Fibroblast of skin of scalp (primary cell): ENCODE data around the gene FUBP3.
"Not testable (repeated sequence)": the region's sequence is repeated elsewhere in the genome, so short reads cannot be mapped to it uniquely, and the experiment has no call there.

Source experiments
- DNase-seq: peaks from one replicate; pipeline ENCODE4 v3.0.0-alpha.2; 2013

The FUBP3 gene

DNA sequence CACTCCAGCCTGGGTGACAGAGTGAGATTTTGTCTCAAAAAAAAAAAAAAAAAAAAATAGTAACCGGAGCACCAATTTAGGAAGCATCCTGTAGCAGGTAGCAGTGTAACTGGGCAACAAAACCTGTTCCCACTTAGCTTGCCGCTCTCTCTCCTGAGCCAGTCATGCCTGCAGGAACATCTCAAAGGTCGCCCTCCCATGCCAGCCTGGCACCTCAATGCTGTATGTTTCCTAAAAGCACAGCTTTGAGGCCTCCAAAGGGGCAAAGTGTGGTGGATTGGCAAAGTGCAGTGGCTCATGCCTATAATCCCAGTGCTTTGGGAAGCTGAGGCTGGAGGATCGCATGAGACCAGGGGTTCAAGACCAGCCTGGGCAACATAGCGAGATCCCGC, 22.3 kb upstream of the FUBP3 start:
- DNase-seq = no peak

DNA sequence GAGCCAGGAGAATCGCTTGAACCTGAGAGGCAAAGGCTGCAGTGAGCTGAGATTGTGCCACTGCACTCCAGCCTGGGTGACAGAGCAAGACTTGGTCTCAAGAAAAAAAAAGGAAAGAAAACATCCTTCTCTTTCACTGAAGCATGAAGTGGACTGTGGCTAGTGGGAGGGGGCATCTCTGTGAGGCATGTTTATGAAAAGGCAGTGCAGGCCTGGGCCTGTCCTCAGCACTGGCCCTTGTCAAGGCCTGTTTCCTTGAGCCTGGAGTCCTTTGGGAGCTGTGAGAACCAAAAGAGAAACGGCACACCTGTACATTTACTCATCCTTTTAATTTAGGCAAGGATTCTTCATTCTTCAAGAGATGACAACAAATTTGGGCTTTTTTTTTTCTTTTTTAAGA, 18.3 kb upstream of the FUBP3 start:
- no peak for DNase-seq

DNA sequence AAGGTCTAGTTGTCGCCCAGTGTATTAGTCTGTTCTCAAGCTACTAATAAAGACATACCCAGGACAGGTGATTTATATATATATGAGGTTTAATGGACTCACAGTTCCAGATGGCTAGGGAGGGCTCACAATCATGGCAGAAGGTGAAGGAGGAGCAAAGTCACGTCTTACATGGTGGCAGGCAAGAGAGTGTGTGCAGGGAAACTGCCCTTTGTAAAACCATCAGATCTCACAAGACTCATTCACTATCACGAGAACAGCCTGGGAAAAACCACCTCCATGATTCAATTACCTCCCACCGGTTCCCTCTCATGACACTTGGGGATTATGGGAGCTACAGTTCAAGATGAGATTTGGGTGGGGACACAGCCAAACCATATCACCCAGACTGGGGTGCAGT, 16.9 kb upstream of the FUBP3 start:
- DNase-seq = not testable (repeated sequence)

DNA sequence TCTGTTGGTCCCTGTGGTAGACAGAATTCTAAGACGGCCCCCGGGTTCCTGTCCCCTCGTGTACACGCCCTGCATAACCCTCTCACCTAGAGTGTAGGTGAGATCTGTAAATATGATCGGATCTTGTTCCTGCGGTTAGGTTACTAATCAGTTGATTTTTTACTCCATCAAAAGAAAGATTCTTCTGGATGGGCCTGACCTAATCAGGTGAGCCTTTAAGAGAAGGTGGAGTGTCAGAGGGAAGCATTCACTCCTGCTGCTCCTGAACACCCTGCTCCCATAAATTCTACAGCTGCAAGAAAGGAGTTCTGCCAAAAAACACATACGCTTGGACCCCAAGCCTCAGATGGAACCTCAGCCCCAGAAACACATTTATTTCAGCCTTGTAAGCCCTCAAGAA, 15.6 kb upstream of the FUBP3 start:
- DNase-seq = no peak

DNA sequence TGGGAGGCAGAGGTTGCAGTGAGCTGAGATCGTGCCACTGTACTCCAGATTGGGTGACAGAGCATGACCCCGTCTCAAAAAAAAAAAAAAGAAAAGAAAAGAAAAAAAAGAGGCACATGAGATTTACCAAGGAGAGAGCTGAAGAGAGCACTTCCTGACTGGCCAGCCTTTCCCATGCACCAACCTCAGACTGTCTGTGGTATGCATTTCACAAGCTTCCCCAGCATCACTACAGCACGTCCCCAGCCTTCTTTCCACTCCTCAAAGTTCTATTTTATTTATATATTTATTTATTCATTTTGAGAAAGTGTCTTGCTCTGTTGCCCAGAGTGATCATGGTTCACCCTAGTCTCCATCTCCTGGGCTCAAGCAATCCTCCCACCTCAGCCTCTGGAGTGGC, 13.6 kb upstream of the FUBP3 start:
- DNase-seq = no peak

DNA sequence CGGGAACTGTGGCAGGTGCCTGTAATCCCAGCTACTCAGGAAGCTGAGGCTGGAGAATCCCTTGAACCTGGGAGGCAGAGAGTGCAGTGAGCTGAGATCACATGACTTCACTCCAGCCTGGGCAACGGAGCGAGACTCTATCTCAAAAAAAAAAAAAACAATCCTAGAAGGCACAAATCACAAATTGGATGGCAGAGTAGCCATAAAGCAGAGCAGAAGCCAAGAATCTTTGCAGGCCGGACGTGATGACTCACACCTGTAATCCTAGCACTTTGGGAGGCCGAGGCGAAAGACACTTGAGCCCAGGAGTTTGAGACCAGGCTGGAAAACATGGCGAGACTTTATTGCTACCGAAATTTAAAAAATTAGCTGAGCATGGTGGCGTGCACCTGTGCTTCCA, 9.2 kb upstream of the FUBP3 start:
- DNase-seq = no peak

DNA sequence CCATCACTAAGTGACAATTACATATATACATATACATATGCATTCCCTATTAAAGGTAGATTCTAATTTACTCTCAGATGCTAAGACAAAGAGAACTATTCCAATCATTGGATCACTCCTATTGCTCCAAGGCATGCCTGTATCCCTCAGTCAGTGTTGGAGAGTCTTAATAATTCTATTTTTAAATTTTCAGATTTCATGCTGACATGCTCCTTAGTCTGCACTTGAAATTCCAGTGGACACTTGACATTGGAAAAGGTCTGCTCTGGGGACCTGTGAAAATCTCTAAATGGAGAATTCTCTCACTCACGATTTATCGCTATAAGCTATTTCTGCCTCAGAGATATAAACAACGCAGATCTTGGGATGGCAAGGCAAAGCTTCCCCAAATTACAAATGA, 3.9 kb upstream of the FUBP3 start:
- no peak for DNase-seq

DNA sequence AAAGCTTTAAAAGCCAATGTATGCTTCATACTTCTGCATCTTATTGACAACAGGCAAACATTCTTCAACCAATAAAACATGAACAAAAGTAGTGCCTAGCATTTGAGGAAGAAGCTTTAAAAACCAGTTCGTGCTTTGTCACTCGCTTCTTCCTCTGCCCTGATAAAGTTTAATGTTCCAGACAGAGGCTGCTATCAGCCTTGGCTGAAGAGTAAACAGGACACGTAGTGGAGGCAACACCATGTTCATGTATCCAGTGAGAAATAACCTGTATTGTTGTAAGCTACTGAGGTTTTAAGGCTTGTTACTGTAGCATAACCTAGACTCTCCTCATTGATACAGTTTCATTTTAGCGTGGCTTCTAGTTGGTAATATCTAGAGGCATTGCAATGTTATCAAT, 3.2 kb upstream of the FUBP3 start:
- no peak for DNase-seq

DNA sequence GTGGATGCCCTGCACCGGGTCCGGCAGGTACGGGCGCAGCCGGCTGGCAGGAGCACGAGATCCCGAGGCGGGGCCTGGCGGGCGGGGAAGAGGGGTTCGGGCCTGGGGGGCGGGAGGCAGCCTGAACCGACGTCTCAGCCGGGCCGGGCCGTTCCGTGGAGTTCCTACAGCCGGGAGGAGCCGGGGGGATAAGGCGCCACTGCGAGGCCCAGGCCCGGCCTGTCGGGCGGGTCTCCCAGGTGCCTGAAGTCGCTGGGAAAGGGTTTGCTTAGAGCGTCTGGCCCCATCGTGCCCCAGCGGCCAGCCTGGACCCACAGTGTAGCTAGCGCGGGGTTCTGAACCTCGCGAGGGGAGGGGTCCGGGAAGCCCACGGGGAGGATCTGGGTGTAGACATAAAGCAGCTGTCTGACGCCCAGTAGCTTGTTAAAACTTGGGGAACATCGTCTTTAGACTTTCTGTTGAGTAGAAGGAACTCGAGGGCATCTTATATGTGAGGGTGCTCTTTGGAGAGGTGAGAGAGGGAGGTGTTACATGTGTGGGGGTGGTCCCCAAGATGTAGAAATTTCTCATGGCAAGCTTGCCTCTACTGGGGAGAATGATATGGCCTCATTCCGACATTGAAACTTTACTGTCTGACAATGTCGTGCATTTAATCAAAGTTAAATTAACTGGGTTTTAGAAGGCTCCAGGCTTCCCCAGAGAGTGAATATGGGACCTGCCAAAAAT, 524 bp downstream of the FUBP3 start:
- no peak for DNase-seq

DNA sequence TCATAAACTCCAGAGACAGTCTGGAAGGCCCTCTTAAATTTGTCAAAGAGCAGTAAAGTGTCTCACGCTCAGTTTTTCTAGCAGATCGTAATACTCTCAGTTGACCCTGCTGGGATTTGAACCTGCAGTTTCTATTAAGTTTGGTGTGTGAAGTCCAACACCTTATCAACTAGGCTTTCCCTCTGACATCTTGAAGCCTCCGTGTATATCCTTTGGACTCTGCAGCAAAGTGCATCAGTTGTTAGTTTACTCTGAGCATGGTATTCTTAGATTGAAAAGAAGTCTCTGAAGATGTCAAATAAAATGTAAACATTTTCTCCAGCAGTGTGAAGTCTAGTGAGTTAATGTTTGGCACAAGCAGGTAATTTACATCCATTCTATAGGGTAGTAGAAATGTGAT, 2.4 kb downstream of the FUBP3 start:
- DNase-seq = no peak

DNA sequence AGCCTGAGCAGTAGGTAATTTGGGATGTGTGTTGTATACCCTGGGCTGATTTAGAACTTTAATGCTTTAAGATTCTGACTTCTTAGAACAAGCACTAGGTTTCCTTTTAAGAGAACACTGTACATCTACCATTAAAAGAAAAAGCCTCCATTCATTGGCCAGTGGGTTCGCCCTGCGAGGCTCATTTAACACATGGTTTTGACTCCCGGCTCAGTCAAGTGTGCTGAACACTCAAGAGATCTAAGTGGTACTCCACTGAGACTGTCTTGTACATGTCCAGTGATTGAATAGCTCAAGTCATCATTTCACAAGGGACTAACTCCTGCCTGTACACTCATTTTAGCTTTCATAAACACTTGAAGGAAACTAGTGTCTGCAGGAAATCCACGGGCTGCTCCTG, 3.9 kb downstream of the FUBP3 start:
- DNase-seq = no peak

DNA sequence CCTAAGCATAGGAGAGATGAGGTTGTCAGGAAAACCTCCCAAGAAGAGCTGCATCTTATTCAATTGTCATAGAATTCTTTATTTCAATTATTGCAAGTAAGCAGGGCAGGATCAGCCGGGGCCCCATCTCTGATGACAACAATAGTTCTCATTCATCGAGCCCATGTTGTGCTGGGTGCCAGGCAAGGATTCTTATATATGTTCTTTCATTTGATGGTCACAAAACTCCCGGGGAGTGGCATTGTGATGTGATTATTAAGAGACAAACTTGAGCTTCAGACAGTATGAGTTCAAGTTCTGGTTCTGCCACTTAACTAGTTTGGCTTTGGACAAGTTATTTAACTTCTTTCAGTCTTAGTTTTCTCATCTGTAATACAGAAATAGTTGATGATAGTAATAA, 8.5 kb downstream of the FUBP3 start:
- no peak for DNase-seq

DNA sequence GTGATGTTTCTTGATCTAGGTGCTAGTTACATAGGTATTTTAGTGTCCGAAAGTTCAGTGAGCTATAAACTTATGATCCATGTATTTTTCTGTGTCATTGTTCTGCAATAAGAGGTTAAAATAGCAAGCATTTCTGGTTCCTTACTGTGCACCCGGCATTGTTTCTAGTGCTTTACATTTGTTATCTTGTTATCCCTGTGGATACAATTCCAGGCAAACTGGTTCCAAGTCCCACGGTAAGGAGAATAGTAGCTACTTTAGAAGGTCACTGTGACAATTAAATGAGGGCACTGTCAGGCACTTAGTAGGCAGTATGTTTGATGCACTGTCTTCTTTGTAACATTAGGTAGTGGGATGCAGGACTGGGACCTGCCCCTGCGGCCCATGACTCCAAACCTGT, 9.0 kb downstream of the FUBP3 start:
- no peak for DNase-seq

DNA sequence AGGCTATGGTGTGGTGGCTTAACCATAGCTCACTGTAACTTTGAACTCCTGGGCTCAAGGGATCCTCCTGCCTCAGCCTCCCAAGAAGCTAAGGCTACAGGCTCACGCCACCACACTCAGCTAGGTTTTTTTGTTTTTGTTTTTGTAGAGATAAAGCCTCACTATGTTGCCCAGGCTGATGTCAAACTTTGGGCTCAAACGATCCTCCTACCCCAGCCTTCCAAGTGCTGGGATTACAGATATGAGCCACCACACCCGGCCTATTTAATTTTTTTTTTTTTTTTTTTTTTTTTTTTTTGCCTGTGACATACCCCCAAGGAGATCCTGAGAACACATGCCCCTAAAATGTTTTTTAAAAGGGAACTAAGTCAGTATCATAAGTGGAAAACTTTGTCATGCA, 10.4 kb downstream of the FUBP3 start:
- DNase-seq = no peak

DNA sequence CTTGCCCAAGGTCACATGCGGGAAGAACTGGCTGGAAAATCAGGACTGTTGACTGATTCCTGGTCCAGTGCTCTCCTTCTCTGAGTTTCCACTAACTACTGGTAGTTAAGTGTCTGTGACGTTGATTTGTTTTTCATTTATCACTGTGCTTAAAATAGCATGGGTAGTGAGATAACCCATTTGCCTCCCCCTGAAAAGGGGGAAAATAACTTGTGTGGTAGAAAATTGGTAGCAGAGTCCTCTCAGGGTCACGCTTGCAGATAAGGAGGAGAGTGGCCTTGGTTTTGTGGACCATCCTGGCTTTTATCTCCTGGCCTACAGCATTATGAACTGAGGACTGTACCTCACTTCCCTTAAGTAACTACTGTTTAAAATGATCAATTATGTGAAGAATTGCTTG, 10.9 kb downstream of the FUBP3 start:
- no peak for DNase-seq

DNA sequence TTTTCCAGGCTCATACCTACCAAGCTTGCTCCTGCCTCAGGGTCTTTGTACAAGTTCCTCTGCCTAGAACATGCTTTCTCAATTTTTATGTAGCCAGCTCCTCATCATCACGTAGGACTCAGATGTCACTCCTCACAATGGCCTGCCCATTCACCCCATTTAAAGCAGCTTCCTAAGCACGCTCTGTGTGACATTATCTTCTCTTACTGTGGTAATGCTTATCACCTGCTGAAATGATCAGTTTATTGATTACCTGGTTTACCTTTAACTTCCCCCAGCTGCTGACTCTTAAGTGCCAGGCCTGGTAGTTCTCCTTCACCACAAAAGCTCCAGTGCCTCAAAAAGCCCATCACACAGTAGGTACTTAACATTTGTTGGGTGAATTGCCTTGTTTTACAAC, 13.6 kb downstream of the FUBP3 start:
- DNase-seq = no peak

DNA sequence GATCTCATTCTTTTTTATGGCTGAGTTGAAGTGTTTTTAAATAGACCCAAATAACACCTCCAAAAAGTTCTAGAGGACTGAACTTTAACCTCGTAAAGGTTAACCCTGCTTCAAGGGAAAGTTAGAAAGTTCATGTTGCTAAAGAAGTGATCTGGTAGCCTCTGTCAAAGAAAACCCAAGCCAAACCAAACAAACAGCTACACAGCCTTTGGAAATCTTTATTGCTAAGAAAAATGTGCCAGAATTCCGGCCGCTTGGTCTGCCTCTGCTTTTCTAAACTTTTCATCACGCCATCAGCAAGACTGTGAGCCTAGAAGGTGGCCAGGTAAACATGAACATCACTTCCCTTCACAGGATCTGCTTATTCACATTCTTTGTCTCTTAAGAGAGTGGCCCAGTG, 17.9 kb downstream of the FUBP3 start:
- DNase-seq = no peak

DNA sequence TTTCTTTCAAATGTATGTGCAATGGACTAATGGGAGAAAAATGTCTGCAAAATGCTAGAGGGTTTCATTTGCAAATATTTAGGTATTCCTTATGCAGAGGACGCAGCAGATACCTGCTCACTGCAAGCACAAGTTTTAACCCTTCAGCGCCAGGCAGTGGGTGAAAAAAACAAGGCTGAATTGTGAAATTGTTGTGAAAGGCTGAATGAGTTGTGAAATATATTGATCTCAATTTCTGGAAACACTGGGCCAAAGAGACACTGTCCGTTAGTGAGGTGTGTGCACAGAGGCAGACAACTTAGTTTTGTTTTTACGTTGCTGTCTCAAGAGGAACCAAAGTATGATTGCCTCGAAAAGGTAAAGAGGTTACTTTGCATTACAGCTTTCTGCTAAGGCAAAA, 18.8 kb downstream of the FUBP3 start:
- no peak for DNase-seq

DNA sequence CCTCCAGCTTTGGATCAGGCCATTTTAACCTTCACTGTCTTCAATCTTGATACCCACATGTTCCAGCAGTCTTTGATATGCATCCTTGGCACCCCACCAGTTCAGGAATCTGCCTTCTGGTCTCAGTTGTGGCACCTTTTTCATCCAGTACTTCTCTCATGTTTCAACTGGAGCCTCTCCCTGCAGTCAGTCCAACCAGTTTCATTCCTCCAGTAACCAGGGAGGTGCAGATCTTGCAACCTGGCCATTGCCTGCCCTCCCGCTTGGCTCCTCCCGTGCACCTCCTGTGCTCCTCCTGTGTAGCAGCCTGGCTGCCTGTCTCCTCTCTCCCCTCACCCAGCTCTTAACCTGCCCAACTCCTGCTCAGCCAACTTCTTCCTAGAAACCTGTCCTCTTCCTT, 20.2 kb downstream of the FUBP3 start:
- DNase-seq = no peak

DNA sequence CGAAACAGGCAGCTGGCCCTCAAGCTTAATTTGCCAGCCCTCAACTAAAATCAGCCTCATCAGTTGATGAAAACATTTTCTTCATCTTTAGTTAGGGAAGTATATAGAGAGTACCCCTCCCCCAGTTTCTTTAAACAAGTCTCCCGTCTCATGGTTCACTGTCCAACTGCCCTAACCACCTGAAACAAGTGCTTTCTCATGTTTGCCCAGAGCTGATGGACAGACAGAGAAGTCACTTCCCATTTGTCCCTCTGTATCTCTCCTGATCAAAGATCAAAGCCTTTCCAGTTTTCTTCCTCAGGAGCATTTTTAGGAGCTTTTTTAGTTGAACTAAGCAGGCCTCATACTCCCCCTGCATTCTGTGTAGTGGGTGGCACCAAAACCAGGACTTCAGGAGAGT, 21.7 kb downstream of the FUBP3 start:
- DNase-seq = no peak

DNA sequence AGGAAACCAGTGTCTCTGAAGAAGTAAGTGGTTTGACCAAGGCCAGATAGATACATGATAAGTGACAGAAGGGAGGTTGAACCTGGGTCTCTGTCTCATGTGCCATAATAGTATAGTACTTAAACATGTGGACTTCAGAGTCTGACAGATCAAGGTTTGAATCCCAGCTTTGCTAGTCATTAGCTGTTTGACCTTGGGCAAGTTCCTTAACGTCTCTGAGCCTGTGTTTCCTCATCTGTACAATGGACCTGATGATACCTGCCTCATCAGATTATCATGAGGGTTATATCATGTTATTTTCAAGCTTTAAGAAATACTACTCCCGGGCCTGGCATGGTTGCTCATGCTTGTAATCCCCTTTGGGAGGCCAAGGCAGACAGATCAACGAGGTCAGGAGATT, 24.9 kb downstream of the FUBP3 start:
- DNase-seq = no peak

DNA sequence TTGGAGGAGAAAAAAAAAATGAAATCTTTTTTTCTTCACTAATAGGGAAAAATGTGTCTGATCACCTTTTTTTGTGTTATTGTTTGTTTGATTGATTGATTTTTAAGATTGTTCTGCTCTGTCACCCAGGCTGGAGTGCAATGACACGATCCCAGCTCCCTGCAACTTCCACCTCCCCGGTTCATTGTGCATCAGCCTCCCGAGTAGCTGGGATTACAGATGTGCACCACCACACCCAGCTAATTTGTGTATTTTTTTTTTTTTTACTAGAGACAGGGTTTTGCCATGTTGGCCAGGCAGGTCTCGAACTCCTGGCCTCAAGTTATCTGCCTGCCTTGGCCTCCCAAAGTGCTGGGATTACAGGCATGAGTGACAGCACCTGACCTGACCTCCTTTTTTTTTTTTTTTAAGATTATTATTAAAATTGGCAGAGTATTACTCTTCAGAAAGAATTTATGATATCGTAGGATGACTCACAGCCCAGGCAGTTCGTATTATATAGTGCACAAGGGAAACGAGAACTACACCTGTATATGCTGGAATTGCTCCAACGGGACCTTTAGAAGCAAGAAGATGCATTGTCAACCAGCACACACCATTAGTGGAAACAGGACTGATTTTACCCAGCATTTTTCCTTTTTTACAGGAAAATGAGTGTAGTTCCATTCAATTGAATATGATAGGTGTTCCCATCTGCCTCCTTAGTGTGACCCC, 27.7 kb downstream of the FUBP3 start:
- peak; percentile 4 for DNase-seq

DNA sequence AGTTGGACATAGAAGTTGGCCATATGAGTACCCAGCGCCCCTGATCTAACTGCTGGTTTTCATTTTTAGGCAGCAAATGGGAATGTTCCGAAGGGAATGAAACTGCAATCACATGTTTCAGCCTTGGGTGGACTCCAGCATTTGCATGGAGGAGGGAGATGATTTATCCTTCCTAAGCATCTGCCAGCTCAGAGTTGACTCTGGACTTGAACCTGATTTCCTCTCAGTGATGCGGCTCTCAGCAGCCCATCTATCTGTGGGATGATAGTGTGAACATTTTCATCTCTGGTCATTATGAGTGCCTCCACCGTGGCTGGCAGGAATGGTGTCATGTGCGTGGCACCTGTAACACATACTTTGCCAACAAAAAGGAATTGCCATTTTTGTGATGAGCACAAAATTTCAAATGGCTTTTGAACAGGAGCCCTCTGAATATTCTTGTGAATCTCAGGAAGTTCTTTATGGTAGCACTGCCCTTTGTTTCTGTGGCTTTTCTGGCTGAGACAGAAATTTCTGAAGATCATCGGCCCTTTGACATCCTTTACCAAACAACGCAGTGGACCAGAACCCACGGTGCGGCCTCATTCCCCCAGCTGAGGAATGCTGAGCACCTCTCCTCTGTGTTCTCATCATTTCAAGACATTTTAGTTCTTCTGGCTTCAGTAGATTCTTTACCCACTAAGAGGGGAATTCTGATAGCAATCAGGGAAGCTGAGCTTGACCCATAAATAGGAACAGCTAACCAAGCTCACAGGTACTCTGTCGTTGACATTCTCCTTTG, 28.5 kb downstream of the FUBP3 start:
- peak; percentile 20 for DNase-seq

DNA sequence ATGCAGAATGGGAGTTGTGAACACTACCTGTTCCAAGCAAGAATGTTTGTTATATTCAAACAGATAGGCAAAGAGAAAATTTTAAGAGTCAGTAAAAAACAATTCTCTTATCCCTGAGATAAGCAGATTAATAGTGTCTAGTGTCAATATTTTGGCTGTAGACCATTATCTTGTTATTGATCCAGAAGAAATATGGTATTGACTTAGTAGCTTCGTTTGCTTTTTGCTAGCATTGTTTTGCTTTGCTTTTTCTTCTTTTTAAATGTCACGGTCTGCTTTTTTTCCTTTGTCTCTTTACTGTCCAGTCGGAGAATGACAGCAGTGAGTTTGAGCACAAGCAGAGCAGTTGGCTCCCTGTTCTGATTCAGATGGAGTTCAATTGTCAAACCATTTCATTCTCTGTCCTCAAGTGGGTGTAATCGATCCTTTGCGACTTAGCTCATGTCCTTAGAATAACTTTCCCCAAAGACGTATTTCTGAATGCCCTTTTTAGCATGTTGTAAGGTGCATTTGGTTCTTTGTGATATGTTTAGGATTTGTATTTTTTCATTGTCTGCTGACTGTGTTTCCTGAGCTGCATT, 29.3 kb downstream of the FUBP3 start:
- DNase-seq = no peak
